GM12892 (cell line): ENCODE data around the gene C20orf144.

Source experiments
- POLR2A ChIP-seq: IDR thresholded peaks from 2 replicates; pipeline ENCODE4 v1.6.1; 2011; ENCODE audit warnings: low read depth, low read length, control low read depth
- POLR2AphosphoS5 ChIP-seq: IDR thresholded peaks from 2 replicates; pipeline ENCODE4 v1.6.1; 2011; ENCODE audit warnings: low read depth, low read length, control low read depth
- TAF1 ChIP-seq: IDR thresholded peaks from 2 replicates; pipeline ENCODE4 v1.6.1; 2011; ENCODE audit warnings: low read depth, mild to moderate bottlenecking, control low read depth, low read length, borderline replicate concordance

DNA sequence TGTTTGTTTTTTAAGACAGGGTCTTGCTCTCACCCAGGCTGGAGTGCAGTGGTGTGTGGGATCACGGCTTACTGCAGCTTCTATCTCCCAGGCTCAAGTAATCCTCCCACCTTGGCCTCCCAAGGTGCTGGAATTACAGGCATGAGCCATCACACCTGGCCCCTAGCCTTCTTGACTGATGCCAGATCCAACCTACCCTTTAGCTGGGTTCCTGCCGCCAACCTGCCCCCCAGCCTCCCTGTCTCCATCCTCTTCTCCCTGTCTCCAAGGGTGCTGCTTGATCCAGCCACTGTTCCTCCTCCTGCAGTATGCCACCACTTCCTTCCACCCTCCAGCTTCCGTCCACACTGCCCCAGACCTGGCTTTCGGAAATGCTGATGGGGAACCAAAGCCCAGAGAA, 3.2 kb upstream of the C20orf144 start:
- no peak for TF ChIP-seq POLR2AphosphoS5
- TF ChIP-seq TAF1 = no peak
- no peak for TF ChIP-seq POLR2A
